ENCODE results near the gene XPOT. TPM values are rescaled to one million over a fixed set of nuclear protein-coding genes. Genes with fewer than 3 reads are reported as not detected.
A peak's percentile ranks its signal among the peaks of the same experiment; 100 is the strongest.
"Not testable (repeated sequence)": the region's sequence is repeated elsewhere in the genome, so short reads cannot be mapped to it uniquely, and the experiment has no call there.

Gene XPOT
- total RNA-seq (2014; rRNA removed) (53.0 and 62.0 TPM in 2 replicates), Bru-seq, nascent RNA (percentile 98 among the genes with signal in this experiment), BruChase-seq, experiment 1, labeled RNA remaining after a 6-hour chase (percentile 98 among the genes with signal in this experiment), BruChase-seq, experiment 2, labeled RNA remaining after a 2-hour chase (percentile 98 among the genes with signal in this experiment)
- long read RNA-seq, full-length matches to known transcripts = 675 of 1,282 reads
- long read RNA-seq, partial matches to known transcripts = 68 of 1,282 reads
- long read RNA-seq, other reads (novel, unspliced or antisense) = 539 of 1,282 reads

DNA sequence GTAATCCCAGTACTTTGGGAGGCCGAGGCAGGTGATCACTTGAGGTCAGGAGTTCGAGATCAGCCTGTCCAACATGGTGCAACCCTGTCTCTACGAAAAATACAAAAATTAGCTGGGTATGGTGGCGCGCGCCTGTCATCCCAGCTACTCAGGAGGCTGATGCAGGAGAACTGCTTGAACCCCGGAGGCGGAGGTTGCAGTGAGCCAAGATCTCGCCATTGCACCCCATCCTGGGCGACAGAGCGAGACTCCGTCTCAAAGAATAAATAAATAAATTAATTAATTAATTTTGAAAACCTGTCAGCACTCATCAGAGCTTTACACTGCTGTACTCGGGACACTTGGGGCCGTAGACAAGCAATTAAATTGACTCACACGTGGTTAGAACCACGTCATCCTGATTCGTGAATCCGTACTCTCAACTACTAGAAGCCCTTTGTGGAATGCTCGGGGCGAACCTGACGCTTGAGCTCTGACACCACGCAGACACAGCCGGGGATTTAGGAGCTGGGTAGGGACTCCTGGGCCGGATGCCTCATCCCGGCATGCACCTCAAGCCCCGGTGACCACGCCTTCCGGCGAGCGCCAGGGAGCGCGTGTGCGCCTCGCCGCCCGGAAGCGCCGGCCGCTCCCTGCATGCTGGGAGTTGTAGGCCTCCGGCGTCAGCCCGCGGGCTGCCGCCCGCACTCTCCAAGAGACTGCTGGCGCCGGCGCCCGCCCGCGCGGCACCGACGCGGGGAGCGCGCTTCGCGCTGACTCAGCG, at the start of gene XPOT:
Gene XPOT, plus strand, starts transcription at position 686 of the 763 bp plus-strand sequence. CDS start 5,644 bp downstream, outside the sequence.
- ATAC-seq (peak; percentile 87), DNase-seq (peak; percentile 98)
- H3F3A ChIP-seq (ENCODE audit: low read length, unreplicated experiment) = no peaks in the 10 kb centered on the region
- H3K4me1 ChIP-seq (ENCODE audit: insufficient read depth, low read length) = peaks cover 20% of the 10 kb centered on the region; the same call in 1 of the 2 replicates
- H3K9me2 ChIP-seq (replicated peaks; ENCODE audit: low read length) = no peaks in the 10 kb centered on the region
- peak within 1 kb of the TSS; percentile 100 for H3K9ac ChIP-seq (ENCODE audit: low read length)
- H3K27me3 ChIP-seq (ENCODE audit: low read length) = no peaks in the 10 kb centered on the region
- peak within 1 kb of the TSS; percentile 96 for H3K27ac ChIP-seq (ENCODE audit: low read length)
- intact Hi-C loops (cut with micrococcal nuclease) = no loop called here
- peak within 1 kb of the TSS; percentile 98 for H3K4me3 ChIP-seq (ENCODE audit: low read length)
- H3K36me3 ChIP-seq (ENCODE audit: low read depth, low read length) = no peaks in the 10 kb centered on the region; the same call in 1 of the 2 replicates
- no peaks in the 10 kb centered on the region for H3K9me3 ChIP-seq (ENCODE audit: low read length)
- no peaks in the 10 kb centered on the region for H4K20me1 ChIP-seq (ENCODE audit: low read length)
- CTCF ChIA-PET = no interaction called here
- POLR2A ChIA-PET (ENCODE audit: unreplicated experiment) = interaction anchor here (0.6 to 0.7 kb wide), 4 partner anchors 110 to 1335 kb away, joined by 3 to 6 read pairs (median 3); no protein-coding TSS in a partner anchor
- H3K79me2 ChIP-seq (ENCODE audit: low read length) = peaks cover 45% of the 10 kb centered on the region
- H2AFZ ChIP-seq (ENCODE audit: low read length) = peak within 1 kb of the TSS; percentile 97
- BruUV-seq (replicated peaks) = TSS peak; percentile 93
- peak within 1 kb of the TSS; percentile 88 for H3K4me2 ChIP-seq (ENCODE audit: low read length)
- TF ChIP-seq EZH2phosphoT487 (IDR thresholded peaks at IDR 0.05; ENCODE audit: borderline replicate concordance, low read length) (no peak), EZH2 (IDR thresholded peaks at IDR 0.05; ENCODE audit: low read length, unreplicated experiment) (no peak)
- TF ChIP-seq, protein P1, sequence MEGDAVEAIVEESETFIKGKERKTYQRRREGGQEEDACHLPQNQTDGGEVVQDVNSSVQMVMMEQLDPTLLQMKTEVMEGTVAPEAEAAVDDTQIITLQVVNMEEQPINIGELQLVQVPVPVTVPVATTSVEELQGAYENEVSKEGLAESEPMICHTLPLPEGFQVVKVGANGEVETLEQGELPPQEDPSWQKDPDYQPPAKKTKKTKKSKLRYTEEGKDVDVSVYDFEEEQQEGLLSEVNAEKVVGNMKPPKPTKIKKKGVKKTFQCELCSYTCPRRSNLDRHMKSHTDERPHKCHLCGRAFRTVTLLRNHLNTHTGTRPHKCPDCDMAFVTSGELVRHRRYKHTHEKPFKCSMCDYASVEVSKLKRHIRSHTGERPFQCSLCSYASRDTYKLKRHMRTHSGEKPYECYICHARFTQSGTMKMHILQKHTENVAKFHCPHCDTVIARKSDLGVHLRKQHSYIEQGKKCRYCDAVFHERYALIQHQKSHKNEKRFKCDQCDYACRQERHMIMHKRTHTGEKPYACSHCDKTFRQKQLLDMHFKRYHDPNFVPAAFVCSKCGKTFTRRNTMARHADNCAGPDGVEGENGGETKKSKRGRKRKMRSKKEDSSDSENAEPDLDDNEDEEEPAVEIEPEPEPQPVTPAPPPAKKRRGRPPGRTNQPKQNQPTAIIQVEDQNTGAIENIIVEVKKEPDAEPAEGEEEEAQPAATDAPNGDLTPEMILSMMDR (conservative IDR thresholded peaks at IDR 0.05; ENCODE audit: low read depth, low read length) = no peak

DNA sequence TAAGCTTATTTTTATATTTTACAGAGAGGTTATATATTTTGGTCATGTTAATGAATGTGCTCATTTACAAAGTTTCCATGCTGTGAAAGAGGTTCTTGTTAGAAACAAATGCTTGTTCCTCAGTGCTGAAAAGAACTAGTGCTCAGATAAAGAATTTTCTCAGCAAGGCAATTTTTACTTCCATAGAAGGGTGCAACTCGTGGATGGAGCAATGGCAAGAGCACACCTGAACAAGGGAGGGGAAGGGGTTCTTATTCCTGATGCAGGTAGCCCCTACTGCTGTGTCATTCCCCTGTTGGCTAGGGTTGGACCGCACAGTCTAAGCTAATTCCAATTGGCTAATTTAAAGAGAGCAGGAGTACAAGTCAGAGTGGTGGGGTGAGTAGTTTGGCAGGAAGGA, 48.0 kb upstream of the XPOT start:
- H3F3A ChIP-seq (ENCODE audit: low read length, unreplicated experiment); CTCF ChIA-PET; intact Hi-C loops (cut with micrococcal nuclease); ATAC-seq; H4K20me1 ChIP-seq (ENCODE audit: low read length); H3K4me2 ChIP-seq (ENCODE audit: low read length); H3K27me3 ChIP-seq (ENCODE audit: low read length); H3K4me1 ChIP-seq (ENCODE audit: insufficient read depth, low read length); H3K36me3 ChIP-seq (ENCODE audit: low read depth, low read length); H3K4me3 ChIP-seq (ENCODE audit: low read length); H3K79me2 ChIP-seq (ENCODE audit: low read length); H3K27ac ChIP-seq (ENCODE audit: low read length); DNase-seq; H3K9me2 ChIP-seq (replicated peaks; ENCODE audit: low read length); H3K9me3 ChIP-seq (ENCODE audit: low read length); H2AFZ ChIP-seq (ENCODE audit: low read length); H3K9ac ChIP-seq (ENCODE audit: low read length); BruUV-seq (replicated peaks): not testable (repeated sequence)
- POLR2A ChIA-PET (ENCODE audit: unreplicated experiment) = interaction anchor here (0.6 kb wide), 1 partner anchor 407 kb away, joined by 12 read pairs; no protein-coding TSS in a partner anchor

GRCh38 chr12:64361173-64361572, 43.0 kb upstream of the XPOT start:
- BruUV-seq (replicated peaks); DNase-seq; H3K79me2 ChIP-seq (ENCODE audit: low read length); H3K4me3 ChIP-seq (ENCODE audit: low read length); POLR2A ChIA-PET (ENCODE audit: unreplicated experiment); CTCF ChIA-PET; H3K27me3 ChIP-seq (ENCODE audit: low read length); H3K9me2 ChIP-seq (replicated peaks; ENCODE audit: low read length); H3F3A ChIP-seq (ENCODE audit: low read length, unreplicated experiment); H3K9me3 ChIP-seq (ENCODE audit: low read length); ATAC-seq; H3K4me1 ChIP-seq (ENCODE audit: insufficient read depth, low read length); H3K9ac ChIP-seq (ENCODE audit: low read length); H2AFZ ChIP-seq (ENCODE audit: low read length); H4K20me1 ChIP-seq (ENCODE audit: low read length); H3K27ac ChIP-seq (ENCODE audit: low read length); H3K4me2 ChIP-seq (ENCODE audit: low read length); H3K36me3 ChIP-seq (ENCODE audit: low read depth, low read length); intact Hi-C loops (cut with micrococcal nuclease): not testable (repeated sequence)

Measured in PC-3 (cell line).